Peyer's patch (tissue), 4 donors: Measurements from ENCODE around the gene OTOS. TPM values are rescaled to one million over a fixed set of nuclear protein-coding genes. Genes with fewer than 3 reads are reported as not detected.
A peak's percentile ranks its signal among the peaks of the same experiment; 100 is the strongest.

Experiments
- DNase-seq, 3 donors: peaks; one replicate each; pipeline ENCODE4 v3.0.0-alpha.2; 2017 to 2019
- H3K27ac ChIP-seq, 4 donors: fragments of 200-600 bp; sonication (generic); one replicate each; pipeline ENCODE4 v1.5.1; 2016 to 2019
- H3K27me3 ChIP-seq, 2 donors: fragments of 200-600 bp; sonication (generic); one replicate each; pipeline ENCODE4 v1.5.1; 2019
- H3K36me3 ChIP-seq, 3 donors: fragments of 200-600 bp; sonication (generic); one replicate each; pipeline ENCODE4 v1.5.1; 2016 to 2019
- H3K4me1 ChIP-seq, 4 donors: fragments of 200-600 bp; sonication (generic); one replicate each; pipeline ENCODE4 v1.5.1; 2016 to 2019
- H3K4me3 ChIP-seq, 4 donors: fragments of 200-600 bp; sonication (generic); 1 replicate in 3 of 4; 2 replicates in 1 of 4; pipeline ENCODE4 v1.5.1; 2016 to 2019; ENCODE audit warnings: mild to moderate bottlenecking in 1 of 4
- H3K9me3 ChIP-seq, 4 donors: fragments of 200-600 bp; sonication (generic); one replicate each; pipeline ENCODE4 v1.5.1; 2016 to 2019; ENCODE audit warnings: mild to moderate bottlenecking in 1 of 4
- CTCF ChIP-seq, 6 experiments: fragments of 450-650 bp in 4 of 6; fragments of 200-600 bp in 2 of 6; sonication (generic) in 1 of 6; IDR thresholded peaks; one replicate each; pipeline ENCODE4 v1.5.1; 2017 to 2019; ENCODE audit warnings: antibody characterized with exemption in 6 of 6, mild to moderate bottlenecking in 3 of 6, moderate library complexity in 1 of 6
- POLR2A ChIP-seq, 2 donors: fragments of 450-650 bp; IDR thresholded peaks; one replicate each; pipeline ENCODE4 v1.5.1; 2017; ENCODE audit warnings: antibody characterized with exemption in 2 of 2, mild to moderate bottlenecking in 2 of 2, moderate library complexity in 2 of 2
- total RNA-seq, 4 donors: library from RNA; depleted of rRNA; stranded (reverse); fragments of >200 nt; gene quantifications; one replicate each; pipeline ENCODE4 v1.1.0, GENCODE V29; 2016

OTOS gene
- total RNA-seq, 4 donors from 2014 or later: not detected

- Histone ChIP-seq H3K4me3 (no peak overlapping the region), H3K36me3 (peaks cover 0 to 58% (median 0%) of the 10 kb centered on the region in 3 donors), H3K27ac (no peak overlapping the region), H3K9me3 (no peaks in the 10 kb centered on the region), H3K27me3 (no peaks in the 10 kb centered on the region), H3K4me1 (no peaks in the 10 kb centered on the region)
- TF ChIP-seq POLR2A (IDR thresholded peaks at IDR 0.05): no peak
- DNase-seq: peak; percentile 0 to 34 (median 33)
Observed at GRCh38 chr2:240127911-240128607, 12.4 kb downstream of the OTOS start.

GRCh38 chr2:240127191-240127750, 13.2 kb downstream of the OTOS start:
- no peaks in the 10 kb centered on the region for H3K27me3 ChIP-seq
- DNase-seq: peak in 1 of 3 donors; percentile 24
- TF ChIP-seq CTCF (IDR thresholded peaks at IDR 0.05) (no peak), POLR2A (IDR thresholded peaks at IDR 0.05) (no peak)
- H3K27ac ChIP-seq: no peak overlapping the region
- peaks cover 0 to 50% (median 0%) of the 10 kb centered on the region in 3 donors for H3K36me3 ChIP-seq
- no peaks in the 10 kb centered on the region for H3K9me3 ChIP-seq
- no peak overlapping the region for H3K4me3 ChIP-seq
- no peaks in the 10 kb centered on the region for H3K4me1 ChIP-seq

GRCh38 chr2:240126731-240127130, 13.7 kb downstream of the OTOS start:
- H3K9me3 ChIP-seq: no peaks in the 10 kb centered on the region
- H3K4me3 ChIP-seq: no peak overlapping the region
- peak in 1 of 3 donors; percentile 0 for DNase-seq
- no peaks in the 10 kb centered on the region for H3K27me3 ChIP-seq
- H3K36me3 ChIP-seq: peaks cover 0 to 44% (median 0%) of the 10 kb centered on the region in 3 donors
- TF ChIP-seq POLR2A (IDR thresholded peaks at IDR 0.05): no peak
- no peak for TF ChIP-seq CTCF (IDR thresholded peaks at IDR 0.05)
- H3K27ac ChIP-seq: no peak overlapping the region
- no peaks in the 10 kb centered on the region for H3K4me1 ChIP-seq

GRCh38 chr2:240125742-240126141, 14.7 kb downstream of the OTOS start:
- Histone ChIP-seq H3K9me3 (no peaks in the 10 kb centered on the region), H3K27me3 (no peaks in the 10 kb centered on the region), H3K27ac (no peak overlapping the region), H3K4me1 (no peaks in the 10 kb centered on the region), H3K4me3 (no peak overlapping the region), H3K36me3 (peaks cover 0 to 34% (median 0%) of the 10 kb centered on the region in 3 donors)
- peak in 2 of 3 donors; percentile 9 to 10 for DNase-seq
- no peak for TF ChIP-seq POLR2A (IDR thresholded peaks at IDR 0.05)
- no peak for TF ChIP-seq CTCF (IDR thresholded peaks at IDR 0.05)

GRCh38 chr2:240124651-240125030, 15.8 kb downstream of the OTOS start:
- no peaks in the 10 kb centered on the region for H3K27me3 ChIP-seq
- DNase-seq: peak in 2 of 3 donors; percentile 4 to 18
- TF ChIP-seq CTCF (IDR thresholded peaks at IDR 0.05): no peak
- TF ChIP-seq POLR2A (IDR thresholded peaks at IDR 0.05): no peak

More at GRCh38 chr2:240124651-240125030, 15.8 kb downstream of the OTOS start:
- H3K9me3 ChIP-seq: no peaks in the 10 kb centered on the region
- H3K27ac ChIP-seq: no peak overlapping the region
- H3K4me3 ChIP-seq: no peak overlapping the region
- peaks cover 0 to 23% (median 0%) of the 10 kb centered on the region in 3 donors for H3K36me3 ChIP-seq
- H3K4me1 ChIP-seq: no peaks in the 10 kb centered on the region
